K562 (cell line): ENCODE measurements around the gene CDK14. TPM values are rescaled to one million over a fixed set of nuclear protein-coding genes. Genes with fewer than 3 reads are reported as not detected.

Experiments
- ATAC-seq: fragments of 200-7000 bp; cut with Tn5 transposase; 3 replicates; pipeline ENCODE4 v1.9.1; 2020; ENCODE audit warnings: moderate library complexity
- BruUV-seq: library from RNA; stranded (reverse); fragments of 400-500 nt; replicated peaks from 2 replicates; lab custom pipeline; 2021; lab: Mats Ljungman, UMichigan
- CTCF ChIA-PET: fragments of 300-600 bp; formaldehyde crosslinking; extraction: SDS; loops from one replicate; lab custom pipeline; 2021; ENCODE audit warnings: low intra/inter-chr PET ratio; lab: Yijun Ruan, JAX
- POLR2A ChIA-PET: fragments of 300-600, 350-650 bp; sonication (Branson Sonifier 250); formaldehyde crosslinking; extraction: SDS; loops from one replicate; lab custom pipeline; 2021; ENCODE audit warnings: antibody characterized with exemption, inconsistent platforms; lab: Yijun Ruan, JAX
- DNase-seq, 4 experiments: peaks; one replicate each; pipeline versions ENCODE4 v3.0.0 to v3.0.0-alpha.2; 2011 to 2018; ENCODE audit warnings: low spot score in 3 of 4, mixed read lengths in 3 of 4; ENCODE audit errors: extremely low read depth in 1 of 4
- FAIRE-seq: peaks from 2 replicates; lab custom pipeline; 2011; peaks lifted over from hg19 to GRCh38; lab: Jason Lieb, UNC
- H2AFZ ChIP-seq: 2 replicates; pipeline ENCODE4 v1.6.0; 2011; ENCODE audit warnings: low read depth, low read length, control low read depth, inconsistent platforms
- H3K27ac ChIP-seq: fragments of 200-600 bp; 3 replicates; pipeline ENCODE4 v1.8.0; 2011; ENCODE audit warnings: low read depth, mild to moderate bottlenecking, control low read depth, inconsistent platforms, low read length, moderate library complexity, mixed read lengths; ENCODE audit errors: extremely low read depth
- H3K27me3 ChIP-seq, 2 experiments: fragments of 300-600 bp in 1 of 2; 2 replicates in 1 of 2; 3 replicates in 1 of 2; pipeline versions ENCODE4 v1.6.0 to v1.8.0; 2011; ENCODE audit warnings: inconsistent platforms in 2 of 2, low read length in 2 of 2, mild to moderate bottlenecking in 1 of 2, mixed read lengths in 1 of 2, moderate library complexity in 1 of 2; ENCODE audit not compliant: control insufficient read depth in 2 of 2, insufficient read depth in 2 of 2
- H3K36me3 ChIP-seq: fragments of 300-600 bp; 3 replicates; pipeline ENCODE4 v1.8.0; 2011; ENCODE audit warnings: mild to moderate bottlenecking, low read length, inconsistent platforms; ENCODE audit not compliant: control insufficient read depth, insufficient read depth
- H3K4me1 ChIP-seq, 2 experiments: fragments of 200-600 bp in 1 of 2; replicated peaks in 1 of 2; 2 replicates in 1 of 2; 3 replicates in 1 of 2; pipeline versions ENCODE4 v1.5.1 to v1.8.0; 2011; ENCODE audit warnings: inconsistent platforms in 2 of 2, low read length in 2 of 2, mild to moderate bottlenecking in 1 of 2, mixed read lengths in 1 of 2, moderate library complexity in 1 of 2; ENCODE audit not compliant: control insufficient read depth in 2 of 2, insufficient read depth in 2 of 2
- H3K4me2 ChIP-seq: 2 replicates; pipeline ENCODE4 v1.6.1; 2011; ENCODE audit warnings: low read length, control low read depth, inconsistent platforms, mixed read lengths; ENCODE audit not compliant: insufficient read depth
- H3K4me3 ChIP-seq: fragments of 200-600 bp; sonication (generic), shearing (Covaris generic); 2 replicates; pipeline ENCODE4 v1.5.1; 2016; ENCODE audit warnings: control low read depth, inconsistent platforms
- H3K79me2 ChIP-seq: fragments of 200-600 bp; 3 replicates; pipeline ENCODE4 v1.8.0; 2011; ENCODE audit warnings: low read length, inconsistent platforms; ENCODE audit not compliant: control insufficient read depth, insufficient read depth
- H3K9ac ChIP-seq, 2 experiments: 2 replicates each; pipeline versions ENCODE4 v1.6.0 to v1.6.1; 2011; ENCODE audit warnings: low read depth in 2 of 2, low read length in 2 of 2, control low read depth in 1 of 2, inconsistent platforms in 1 of 2, mild to moderate bottlenecking in 1 of 2, mixed read lengths in 1 of 2; ENCODE audit not compliant: insufficient read depth in 1 of 2
- H3K9me1 ChIP-seq: one replicate; pipeline ENCODE4 v1.6.0; 2011; ENCODE audit warnings: inconsistent platforms, mild to moderate bottlenecking, low read length, moderate library complexity; ENCODE audit not compliant: control insufficient read depth, insufficient read depth
- H3K9me3 ChIP-seq: replicated peaks from 2 replicates; pipeline ENCODE4 v1.5.1; 2011; ENCODE audit warnings: low read depth, low read length, inconsistent platforms; ENCODE audit not compliant: control insufficient read depth, insufficient read depth
- H4K20me1 ChIP-seq: replicated peaks from 2 replicates; pipeline ENCODE4 v1.6.1; 2011; ENCODE audit warnings: low read length, inconsistent platforms, mixed read lengths; ENCODE audit not compliant: control insufficient read depth, insufficient read depth
- ARID2 ChIP-seq: fragments of 450-650 bp; IDR thresholded peaks from 2 replicates; pipeline ENCODE4 v1.6.1; 2017; ENCODE audit warnings: antibody characterized with exemption, mild to moderate bottlenecking
- CCNT2 ChIP-seq: IDR thresholded peaks from 2 replicates; pipeline ENCODE4 v1.6.1; 2011; ENCODE audit warnings: borderline replicate concordance, low read depth, mild to moderate bottlenecking, moderate library complexity, mixed read lengths, low read length; ENCODE audit not compliant: insufficient read length; ENCODE audit errors: extremely low read depth
- ELF1 ChIP-seq: fragments of 200-800 bp; sonication (Bioruptor generic); IDR thresholded peaks from 2 replicates; pipeline ENCODE4 v1.6.1; 2016; ENCODE audit warnings: missing genetic modification characterization, missing compliant biosample characterization
- ELF2 ChIP-seq: fragments of 250-450 bp; sonication (Bioruptor Pico); IDR thresholded peaks from 2 replicates; pipeline ENCODE4 v1.5.0; 2021; ENCODE audit warnings: mild to moderate bottlenecking
- EZH2 ChIP-seq: IDR thresholded peaks from 2 replicates; pipeline ENCODE4 v1.6.1; 2012; ENCODE audit warnings: low read depth, mild to moderate bottlenecking, inconsistent platforms, low read length, borderline replicate concordance
- ILK ChIP-seq: fragments of 450-650 bp; IDR thresholded peaks from 2 replicates; pipeline ENCODE4 v1.6.1; 2016; ENCODE audit warnings: missing genetic modification characterization, low read depth, mild to moderate bottlenecking, missing compliant biosample characterization, moderate library complexity, borderline replicate concordance
- MYNN ChIP-seq, 2 experiments: sonication (generic); formaldehyde crosslinking in 1 of 2; IDR thresholded peaks; 2 replicates each; pipeline versions ENCODE4 v1.5.0 to v1.6.1; 2016 to 2020; ENCODE audit warnings: antibody characterized with exemption in 1 of 2, missing genetic modification reagents in 1 of 2
- NCOA6 ChIP-seq: fragments of 450-650 bp; IDR thresholded peaks from 2 replicates; pipeline ENCODE4 v1.6.1; 2017; ENCODE audit warnings: mild to moderate bottlenecking
- NR3C1 ChIP-seq: sonication (generic); formaldehyde crosslinking; IDR thresholded peaks from 2 replicates; pipeline ENCODE4 v1.8.1; 2022; ENCODE audit warnings: missing genetic modification reagents
- NR4A1 ChIP-seq, 2 experiments: fragments of 250-450 bp in 1 of 2; fragments of 450-650 bp in 1 of 2; sonication (Bioruptor Pico) in 1 of 2; IDR thresholded peaks; 2 replicates each; pipeline versions ENCODE4 v1.4.0 to v1.6.1; 2016 to 2020; ENCODE audit warnings: mild to moderate bottlenecking in 2 of 2, missing compliant biosample characterization in 1 of 2, missing genetic modification characterization in 1 of 2, moderate library complexity in 1 of 2
- PHB ChIP-seq: fragments of 250-450 bp; sonication (Bioruptor Pico); IDR thresholded peaks from 2 replicates; pipeline ENCODE4 v1.5.0; 2021
- XRCC5 ChIP-seq: fragments of 200-400 bp; formaldehyde crosslinking; IDR thresholded peaks from 2 replicates; pipeline ENCODE4 v1.6.1; 2017; ENCODE audit warnings: low read depth, mild to moderate bottlenecking, low read length
- ZNF253 ChIP-seq: fragments of 250-450 bp; sonication (Bioruptor Pico); conservative IDR thresholded peaks from 2 replicates; pipeline ENCODE4 v1.6.1; 2021; ENCODE audit warnings: mild to moderate bottlenecking
- WGBS: fragments of 100-300 bp; shearing (Covaris generic); methylation state at CpG from one replicate; pipeline ENCODE4 v1.1.6; 2016; ENCODE audit warnings: low coverage, mixed read lengths; ENCODE audit not compliant: insufficient coverage; ENCODE audit errors: missing lambda C conversion rate; 5-methylcytosine and 5-hydroxymethylcytosine counted together
- in situ Hi-C: fragments of 300-500 bp; cut with MboI; formaldehyde crosslinking; loops from 4 replicates; pipeline ENCODE4 v1.15.0; 2018; ENCODE audit warnings: inconsistent platforms, mixed read lengths
- intact Hi-C: fragments of 100-400 bp; cut with micrococcal nuclease; formaldehyde crosslinking; loops from 2 replicates; pipeline ENCODE4 v1.14.2; 2022
- polyA plus RNA-seq, 8 experiments: library from polyadenylated mRNA; depleted of rRNA in 4 of 8; stranded (reverse) in 5 of 8; unstranded in 3 of 8; fragments of >200 nt; fragmentation: Nextera tagmentation in 2 of 8; fragmentation: Illumina TruSeq in 1 of 8; extraction: Ambion mirVana in 2 of 8; extraction: Trizol in 1 of 8; gene quantifications; 2 replicates each; pipeline versions ENCODE4 v1.2.1 to v1.2.3, GENCODE V29; 2011 to 2014; ENCODE audit warnings: inconsistent platforms in 1 of 8, missing spikeins in 1 of 8
- total RNA-seq, 7 experiments: library from RNA; depleted of rRNA in 6 of 7; stranded (reverse); fragments of >200 nt in 6 of 7; fragmentation: Illumina TruSeq in 2 of 7; extraction: Trizol in 2 of 7; gene quantifications; 2 replicates each; pipeline versions ENCODE4 v1.2.1 to v1.2.3, GENCODE V29; 2011 to 2021; ENCODE audit warnings: low replicate concordance in 1 of 7
- TF ChIP-seq, protein P1 (sequence below), 2 experiments: fragments of 450-650 bp; formaldehyde crosslinking in 1 of 2; IDR thresholded peaks; 2 replicates each; pipeline versions ENCODE4 v1.4.0 to v1.6.1; 2014 to 2020; ENCODE audit warnings: mild to moderate bottlenecking in 2 of 2, borderline replicate concordance in 1 of 2, low read depth in 1 of 2

Gene CDK14
- total and polyA plus RNA-seq, 9 of the 15 experiments (the other 6 are each of a cell fraction or from before 2014, with no cell fraction given), result 0.03 to 0.91 (median 0.16) TPM

DNA sequence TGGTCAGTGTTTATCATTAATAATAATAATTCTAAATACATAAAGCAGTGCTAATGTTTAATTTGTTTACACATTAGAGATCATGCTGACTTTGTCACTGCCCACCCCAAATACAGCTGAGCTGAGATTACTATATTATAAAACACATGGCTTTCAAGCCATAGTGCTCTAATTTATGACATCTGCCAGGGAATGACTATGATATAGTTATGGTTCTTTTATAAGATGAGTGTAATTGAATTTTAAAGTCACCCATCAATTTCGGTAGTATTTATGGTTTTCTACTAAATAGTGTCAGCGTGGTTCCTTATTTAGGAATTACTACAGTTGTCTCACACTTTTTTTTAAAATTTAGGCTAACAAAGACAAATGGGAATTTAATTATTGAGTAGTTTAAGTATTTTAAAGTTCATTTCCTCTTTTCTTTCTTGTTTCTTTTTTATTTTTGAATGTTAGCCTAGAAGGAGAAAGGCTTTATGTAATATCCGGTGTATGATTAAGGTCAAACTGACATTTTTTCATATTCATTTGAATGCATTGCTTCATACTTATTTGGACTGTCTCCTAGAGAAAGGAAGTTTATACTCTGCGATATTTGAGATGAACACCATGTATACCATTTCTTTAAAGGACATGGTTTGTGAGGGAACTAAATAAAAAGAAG lies 3.9 kb downstream of the CDK14 start:
- no peaks in the 10 kb centered on the region for H3K36me3 ChIP-seq
- CTCF ChIA-PET, result no interaction called here
- H2AFZ ChIP-seq, result no peak overlapping the region
- H3K4me2 ChIP-seq, result no peak overlapping the region
- no peak overlapping the region for H3K9ac ChIP-seq
- FAIRE-seq (no peak), DNase-seq (no peak), ATAC-seq (no peak)
- intact Hi-C loops, result no loop called here
- H3K27me3 ChIP-seq, result peaks cover 7 to 14% of the 10 kb centered on the region in 2 experiments; a peak in 3 of 5 replicates
- H3K9me1 ChIP-seq, result no peaks in the 10 kb centered on the region
- 3% methylated on average over 4 of the region's 4 CpGs for WGBS
- H3K4me3 ChIP-seq, result no peak overlapping the region
- H3K79me2 ChIP-seq, result no peaks in the 10 kb centered on the region
- BruUV-seq, result no TSS peak
- H3K27ac ChIP-seq, result no peak overlapping the region
- no peak for TF ChIP-seq ARID2
- TF ChIP-seq, protein P1, sequence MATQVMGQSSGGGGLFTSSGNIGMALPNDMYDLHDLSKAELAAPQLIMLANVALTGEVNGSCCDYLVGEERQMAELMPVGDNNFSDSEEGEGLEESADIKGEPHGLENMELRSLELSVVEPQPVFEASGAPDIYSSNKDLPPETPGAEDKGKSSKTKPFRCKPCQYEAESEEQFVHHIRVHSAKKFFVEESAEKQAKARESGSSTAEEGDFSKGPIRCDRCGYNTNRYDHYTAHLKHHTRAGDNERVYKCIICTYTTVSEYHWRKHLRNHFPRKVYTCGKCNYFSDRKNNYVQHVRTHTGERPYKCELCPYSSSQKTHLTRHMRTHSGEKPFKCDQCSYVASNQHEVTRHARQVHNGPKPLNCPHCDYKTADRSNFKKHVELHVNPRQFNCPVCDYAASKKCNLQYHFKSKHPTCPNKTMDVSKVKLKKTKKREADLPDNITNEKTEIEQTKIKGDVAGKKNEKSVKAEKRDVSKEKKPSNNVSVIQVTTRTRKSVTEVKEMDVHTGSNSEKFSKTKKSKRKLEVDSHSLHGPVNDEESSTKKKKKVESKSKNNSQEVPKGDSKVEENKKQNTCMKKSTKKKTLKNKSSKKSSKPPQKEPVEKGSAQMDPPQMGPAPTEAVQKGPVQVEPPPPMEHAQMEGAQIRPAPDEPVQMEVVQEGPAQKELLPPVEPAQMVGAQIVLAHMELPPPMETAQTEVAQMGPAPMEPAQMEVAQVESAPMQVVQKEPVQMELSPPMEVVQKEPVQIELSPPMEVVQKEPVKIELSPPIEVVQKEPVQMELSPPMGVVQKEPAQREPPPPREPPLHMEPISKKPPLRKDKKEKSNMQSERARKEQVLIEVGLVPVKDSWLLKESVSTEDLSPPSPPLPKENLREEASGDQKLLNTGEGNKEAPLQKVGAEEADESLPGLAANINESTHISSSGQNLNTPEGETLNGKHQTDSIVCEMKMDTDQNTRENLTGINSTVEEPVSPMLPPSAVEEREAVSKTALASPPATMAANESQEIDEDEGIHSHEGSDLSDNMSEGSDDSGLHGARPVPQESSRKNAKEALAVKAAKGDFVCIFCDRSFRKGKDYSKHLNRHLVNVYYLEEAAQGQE (IDR thresholded peaks at IDR 0.05; ENCODE audit: borderline replicate concordance), result no peak
- TF ChIP-seq, protein P1 (CRISPR knock-in tag; IDR thresholded peaks at IDR 0.05; ENCODE audit: low read depth), result no peak
- no peak for TF ChIP-seq ZNF253
- no peak for TF ChIP-seq MYNN (IDR thresholded peaks at IDR 0.05)
- TF ChIP-seq MYNN (CRISPR knock-in tag; IDR thresholded peaks at IDR 0.05), result no peak
- no peak for TF ChIP-seq ILK
- no peak for TF ChIP-seq EZH2
- TF ChIP-seq XRCC5, result no peak
- no peak for TF ChIP-seq ELF1
- TF ChIP-seq NR3C1 (CRISPR knock-in tag), result no peak
- TF ChIP-seq PHB (CRISPR knock-in tag), result no peak
- no peak for TF ChIP-seq ELF2 (CRISPR knock-in tag)
- TF ChIP-seq NR4A1 (CRISPR knock-in tag; IDR thresholded peaks at IDR 0.05), result no peak
- TF ChIP-seq NR4A1 (tag; IDR thresholded peaks at IDR 0.05), result no peak
- no peak for TF ChIP-seq CCNT2
- TF ChIP-seq NCOA6, result no peak
- TF ChIP-seq, all 486 proteins: peak for 0
- in situ Hi-C loops, result no loop called here
- POLR2A ChIA-PET, result no interaction called here
- Histone ChIP-seq H3K4me1 (peaks cover 0 to 16% of the 10 kb centered on the region in 2 experiments; a peak in 2 of 5 replicates), H4K20me1 (no peaks in the 10 kb centered on the region), H3K9me3 (no peaks in the 10 kb centered on the region)
